Ishikawa (cell line): ENCODE results near the gene NUP210L.

Experiments
- CEBPB ChIP-seq: IDR thresholded peaks from 2 replicates; pipeline ENCODE4 v1.6.1; 2012
- CREB1 ChIP-seq: IDR thresholded peaks from 2 replicates; pipeline ENCODE4 v1.6.1; 2012; ENCODE audit warnings: low read depth
- EGR1 ChIP-seq: IDR thresholded peaks from 2 replicates; pipeline ENCODE4 v1.6.1; 2012
- EP300 ChIP-seq: IDR thresholded peaks from 2 replicates; pipeline ENCODE4 v1.6.1; 2012; ENCODE audit warnings: borderline replicate concordance
- FOXM1 ChIP-seq: IDR thresholded peaks from 2 replicates; pipeline ENCODE4 v1.6.1; 2012; ENCODE audit warnings: low read depth, borderline replicate concordance
- MAX ChIP-seq: IDR thresholded peaks from 2 replicates; pipeline ENCODE4 v1.6.1; 2012
- NFIC ChIP-seq: IDR thresholded peaks from 2 replicates; pipeline ENCODE4 v1.6.1; 2012
- RAD21 ChIP-seq: IDR thresholded peaks from 2 replicates; pipeline ENCODE4 v1.6.1; 2012; ENCODE audit warnings: low read depth
- TAF1 ChIP-seq: IDR thresholded peaks from 2 replicates; pipeline ENCODE4 v1.6.1; 2012; ENCODE audit warnings: low read depth, mild to moderate bottlenecking
- TCF12 ChIP-seq: IDR thresholded peaks from 2 replicates; pipeline ENCODE4 v1.6.1; 2012; ENCODE audit warnings: low read depth
- TEAD4 ChIP-seq: IDR thresholded peaks from 2 replicates; pipeline ENCODE4 v1.6.1; 2012
- USF1 ChIP-seq: IDR thresholded peaks from 2 replicates; pipeline ENCODE4 v1.6.1; 2012
- YY1 ChIP-seq: IDR thresholded peaks from 2 replicates; pipeline ENCODE4 v1.6.1; 2012; ENCODE audit warnings: low read depth
- ZBTB7A ChIP-seq: IDR thresholded peaks from 2 replicates; pipeline ENCODE4 v1.6.1; 2012; ENCODE audit warnings: low read depth
- TF ChIP-seq, protein P1 (sequence below): IDR thresholded peaks from 2 replicates; pipeline ENCODE4 v1.6.1; 2012; ENCODE audit warnings: low read depth, mild to moderate bottlenecking

NUP210L gene

GRCh38 chr1:154000420-154000819 is 154.5 kb downstream of the NUP210L start:
- TF ChIP-seq FOXM1: no peak
- TF ChIP-seq, protein P1, sequence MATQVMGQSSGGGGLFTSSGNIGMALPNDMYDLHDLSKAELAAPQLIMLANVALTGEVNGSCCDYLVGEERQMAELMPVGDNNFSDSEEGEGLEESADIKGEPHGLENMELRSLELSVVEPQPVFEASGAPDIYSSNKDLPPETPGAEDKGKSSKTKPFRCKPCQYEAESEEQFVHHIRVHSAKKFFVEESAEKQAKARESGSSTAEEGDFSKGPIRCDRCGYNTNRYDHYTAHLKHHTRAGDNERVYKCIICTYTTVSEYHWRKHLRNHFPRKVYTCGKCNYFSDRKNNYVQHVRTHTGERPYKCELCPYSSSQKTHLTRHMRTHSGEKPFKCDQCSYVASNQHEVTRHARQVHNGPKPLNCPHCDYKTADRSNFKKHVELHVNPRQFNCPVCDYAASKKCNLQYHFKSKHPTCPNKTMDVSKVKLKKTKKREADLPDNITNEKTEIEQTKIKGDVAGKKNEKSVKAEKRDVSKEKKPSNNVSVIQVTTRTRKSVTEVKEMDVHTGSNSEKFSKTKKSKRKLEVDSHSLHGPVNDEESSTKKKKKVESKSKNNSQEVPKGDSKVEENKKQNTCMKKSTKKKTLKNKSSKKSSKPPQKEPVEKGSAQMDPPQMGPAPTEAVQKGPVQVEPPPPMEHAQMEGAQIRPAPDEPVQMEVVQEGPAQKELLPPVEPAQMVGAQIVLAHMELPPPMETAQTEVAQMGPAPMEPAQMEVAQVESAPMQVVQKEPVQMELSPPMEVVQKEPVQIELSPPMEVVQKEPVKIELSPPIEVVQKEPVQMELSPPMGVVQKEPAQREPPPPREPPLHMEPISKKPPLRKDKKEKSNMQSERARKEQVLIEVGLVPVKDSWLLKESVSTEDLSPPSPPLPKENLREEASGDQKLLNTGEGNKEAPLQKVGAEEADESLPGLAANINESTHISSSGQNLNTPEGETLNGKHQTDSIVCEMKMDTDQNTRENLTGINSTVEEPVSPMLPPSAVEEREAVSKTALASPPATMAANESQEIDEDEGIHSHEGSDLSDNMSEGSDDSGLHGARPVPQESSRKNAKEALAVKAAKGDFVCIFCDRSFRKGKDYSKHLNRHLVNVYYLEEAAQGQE: no peak
- no peak for TF ChIP-seq TEAD4
- TF ChIP-seq EGR1: no peak
- TF ChIP-seq CREB1: no peak

DNA sequence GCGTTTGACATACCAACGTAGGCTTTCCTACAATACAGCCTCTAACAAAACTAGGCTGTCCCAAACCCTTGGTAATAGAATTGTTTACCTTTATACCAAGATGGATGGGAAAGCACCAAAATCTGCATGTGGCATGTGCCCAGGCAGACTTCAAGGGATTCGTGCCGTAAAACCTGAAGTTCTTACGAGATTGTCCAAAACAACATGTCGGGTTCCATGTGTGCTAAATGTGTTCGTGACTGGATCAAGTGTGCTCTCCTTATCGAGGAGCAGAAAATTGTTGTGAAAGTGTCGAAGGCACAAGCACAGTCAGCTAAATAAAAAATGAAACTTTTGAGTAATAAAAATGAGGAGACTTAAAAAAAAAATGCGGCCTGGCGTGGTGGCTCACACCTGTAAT is 159.2 kb downstream of the NUP210L start:
- TF ChIP-seq EP300 (no peak), TAF1 (no peak), FOXM1 (no peak), TCF12 (no peak), EGR1 (no peak), MAX (no peak), CREB1 (no peak), CEBPB (no peak), TEAD4 (no peak), USF1 (no peak), NFIC (no peak)

- TF ChIP-seq USF1 (no peak), NFIC (no peak), TEAD4 (no peak), ZBTB7A (no peak), MAX (no peak), TCF12 (no peak), EGR1 (no peak), RAD21 (no peak), CREB1 (no peak), YY1 (no peak), FOXM1 (no peak), CEBPB (no peak), EP300 (no peak), TAF1 (no peak)
- TF ChIP-seq, protein P1: no peak
Measured at GRCh38 chr1:153995202-153995601, 159.7 kb downstream of the NUP210L start.

GRCh38 chr1:153991806-153992205 is 163.1 kb downstream of the NUP210L start:
- TF ChIP-seq, protein P1: no peak
- TF ChIP-seq YY1: no peak

- no peak for TF ChIP-seq YY1
- TF ChIP-seq ZBTB7A: no peak
Measured at GRCh38 chr1:153991151-153991630, 163.7 kb downstream of the NUP210L start.
